ENCODE measurements around the gene MEIS2. TPM values are rescaled to one million over a fixed set of nuclear protein-coding genes. Genes with fewer than 3 reads are reported as not detected.

Gene MEIS2
- total and polyA plus RNA-seq, 2 of the 13 experiments (the other 11 are each of a cell fraction or from before 2014, with no cell fraction given) = 10.7 to 12.4 TPM

DNA sequence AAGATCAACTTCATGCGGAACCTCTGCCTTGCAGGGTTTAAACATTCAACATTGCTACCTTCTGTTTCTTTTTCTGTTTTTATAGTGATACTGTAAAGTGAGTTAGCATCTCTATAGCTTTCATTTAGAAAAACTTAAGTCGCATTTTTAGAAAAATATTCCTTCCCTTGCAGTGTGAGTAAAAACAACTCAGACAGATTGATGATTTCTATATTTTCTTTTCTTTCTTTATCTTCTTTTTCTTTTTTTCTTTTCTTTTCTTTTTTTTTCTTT, 2.8 kb upstream of the MEIS2 start:
- ATAC-seq = no peak
- TF ChIP-seq, protein P1, sequence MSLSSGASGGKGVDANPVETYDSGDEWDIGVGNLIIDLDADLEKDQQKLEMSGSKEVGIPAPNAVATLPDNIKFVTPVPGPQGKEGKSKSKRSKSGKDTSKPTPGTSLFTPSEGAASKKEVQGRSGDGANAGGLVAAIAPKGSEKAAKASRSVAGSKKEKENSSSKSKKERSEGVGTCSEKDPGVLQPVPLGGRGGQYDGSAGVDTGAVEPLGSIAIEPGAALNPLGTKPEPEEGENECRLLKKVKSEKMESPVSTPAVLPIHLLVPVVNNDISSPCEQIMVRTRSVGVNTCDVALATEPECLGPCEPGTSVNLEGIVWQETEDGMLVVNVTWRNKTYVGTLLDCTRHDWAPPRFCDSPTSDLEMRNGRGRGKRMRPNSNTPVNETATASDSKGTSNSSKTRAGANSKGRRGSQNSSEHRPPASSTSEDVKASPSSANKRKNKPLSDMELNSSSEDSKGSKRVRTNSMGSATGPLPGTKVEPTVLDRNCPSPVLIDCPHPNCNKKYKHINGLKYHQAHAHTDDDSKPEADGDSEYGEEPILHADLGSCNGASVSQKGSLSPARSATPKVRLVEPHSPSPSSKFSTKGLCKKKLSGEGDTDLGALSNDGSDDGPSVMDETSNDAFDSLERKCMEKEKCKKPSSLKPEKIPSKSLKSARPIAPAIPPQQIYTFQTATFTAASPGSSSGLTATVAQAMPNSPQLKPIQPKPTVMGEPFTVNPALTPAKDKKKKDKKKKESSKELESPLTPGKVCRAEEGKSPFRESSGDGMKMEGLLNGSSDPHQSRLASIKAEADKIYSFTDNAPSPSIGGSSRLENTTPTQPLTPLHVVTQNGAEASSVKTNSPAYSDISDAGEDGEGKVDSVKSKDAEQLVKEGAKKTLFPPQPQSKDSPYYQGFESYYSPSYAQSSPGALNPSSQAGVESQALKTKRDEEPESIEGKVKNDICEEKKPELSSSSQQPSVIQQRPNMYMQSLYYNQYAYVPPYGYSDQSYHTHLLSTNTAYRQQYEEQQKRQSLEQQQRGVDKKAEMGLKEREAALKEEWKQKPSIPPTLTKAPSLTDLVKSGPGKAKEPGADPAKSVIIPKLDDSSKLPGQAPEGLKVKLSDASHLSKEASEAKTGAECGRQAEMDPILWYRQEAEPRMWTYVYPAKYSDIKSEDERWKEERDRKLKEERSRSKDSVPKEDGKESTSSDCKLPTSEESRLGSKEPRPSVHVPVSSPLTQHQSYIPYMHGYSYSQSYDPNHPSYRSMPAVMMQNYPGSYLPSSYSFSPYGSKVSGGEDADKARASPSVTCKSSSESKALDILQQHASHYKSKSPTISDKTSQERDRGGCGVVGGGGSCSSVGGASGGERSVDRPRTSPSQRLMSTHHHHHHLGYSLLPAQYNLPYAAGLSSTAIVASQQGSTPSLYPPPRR (CRISPR knock-in tag; IDR thresholded peaks at IDR 0.05; ENCODE audit: borderline replicate concordance) = no peak
- TF ChIP-seq POLR2A (IDR thresholded peaks at IDR 0.05; ENCODE audit: insufficient read depth in 1 of 2, low read depth in 2 of 2, low read length in 2 of 2) (no peak), ONECUT2 (CRISPR knock-in tag; IDR thresholded peaks at IDR 0.05) (no peak)
- Histone ChIP-seq H3K4me3 (replicated peaks in 1 of 3; ENCODE audit: insufficient read depth in 1 of 3, low read depth in 2 of 3, low read length in 3 of 3) (no peak overlapping the region), H3K9me3 (ENCODE audit: low read length) (no peaks in the 10 kb centered on the region), H3K4me2 (ENCODE audit: low read depth, low read length) (peak overlapping the region; percentile 87; the same call in 1 of the 2 replicates), H4K20me1 (ENCODE audit: insufficient read depth, low read length) (no peaks in the 10 kb centered on the region), H3K79me2 (ENCODE audit: insufficient read depth, low read length) (peaks cover 6% of the 10 kb centered on the region), H3K36me3 (replicated peaks in 1 of 2; ENCODE audit: control insufficient read depth in 1 of 2, insufficient read depth in 2 of 2, low read length in 2 of 2) (no peaks in the 10 kb centered on the region), H3K27ac (ENCODE audit: extremely low read length, insufficient read depth, low read length) (no peak overlapping the region), H3K27me3 (ENCODE audit: control insufficient read depth in 1 of 2, insufficient read depth in 2 of 2, low read length in 2 of 2) (no peaks in the 10 kb centered on the region; a peak in 1 of 5 replicates), H3K9ac (ENCODE audit: insufficient read depth, low read depth, low read length) (no peak overlapping the region), H3K4me1 (ENCODE audit: insufficient read depth, low read length) (0 out of 2 replicates have a peak, but pooled peaks cover 8% of the 10 kb centered on the region), H2AFZ (ENCODE audit: low read length) (no peak overlapping the region)
- no peak for FAIRE-seq
- intact Hi-C loops (cut with micrococcal nuclease; ENCODE audit: unreplicated experiment) (loop anchor here (1.0 to 10.0 kb wide), 4 partner anchors 31 to 1578 kb away; no protein-coding TSS in a partner anchor), in situ Hi-C loops (cut with HindIII; ENCODE audit: extremely low pct_ligation_motif_present, low pct_unique_long_range_greater_than_20kb) (loop anchor here (10.0 to 25.0 kb wide), 3 partner anchors 598 to 1816 kb away; partner anchors contain the start of gene DPH6)
- 98% methylated on average over 2 of the region's 2 CpGs for WGBS (ENCODE audit: low lambda C conversion rate)
- no peak for DNase-seq (ENCODE audit: low spot score)
- POLR2A ChIA-PET = no interaction called here
- CTCF ChIA-PET (ENCODE audit: low intra/inter-chr PET ratio, low total read pairs) = no interaction called here
- BruUV-seq (replicated peaks) = no TSS peak

All from HepG2 (cell line).